Panc1 (cell line): ENCODE data around the gene ANKRD40.
"Not testable (repeated sequence)": the region's sequence is repeated elsewhere in the genome, so short reads cannot be mapped to it uniquely, and the experiment has no call there.

ENCODE experiments used
- POLR2AphosphoS5 ChIP-seq: IDR thresholded peaks from 2 replicates; pipeline ENCODE4 v1.6.1; 2012; ENCODE audit warnings: mild to moderate bottlenecking, low read depth, low read length, moderate library complexity
- SIN3A ChIP-seq: IDR thresholded peaks from 2 replicates; pipeline ENCODE4 v1.6.1; 2012; ENCODE audit warnings: low read depth, mild to moderate bottlenecking, low read length, moderate library complexity, borderline replicate concordance; ENCODE audit not compliant: insufficient read depth
- TCF7L2 ChIP-seq: IDR thresholded peaks from 2 replicates; pipeline ENCODE4 v1.6.1; 2011; ENCODE audit warnings: mild to moderate bottlenecking, low read depth, low read length, inconsistent platforms
- TF ChIP-seq, protein P1 (sequence below): fragments of 450-650 bp; IDR thresholded peaks from 2 replicates; pipeline ENCODE4 v1.5.1; 2017; ENCODE audit warnings: mild to moderate bottlenecking
- TF ChIP-seq, protein P2 (sequence below), 2 experiments: IDR thresholded peaks; 2 replicates each; pipeline ENCODE4 v1.6.1; 2011 to 2012; ENCODE audit warnings: low read depth in 2 of 2, control low read depth in 1 of 2, low read length in 1 of 2, mild to moderate bottlenecking in 1 of 2, moderate library complexity in 1 of 2; ENCODE audit not compliant: insufficient read depth in 1 of 2

DNA sequence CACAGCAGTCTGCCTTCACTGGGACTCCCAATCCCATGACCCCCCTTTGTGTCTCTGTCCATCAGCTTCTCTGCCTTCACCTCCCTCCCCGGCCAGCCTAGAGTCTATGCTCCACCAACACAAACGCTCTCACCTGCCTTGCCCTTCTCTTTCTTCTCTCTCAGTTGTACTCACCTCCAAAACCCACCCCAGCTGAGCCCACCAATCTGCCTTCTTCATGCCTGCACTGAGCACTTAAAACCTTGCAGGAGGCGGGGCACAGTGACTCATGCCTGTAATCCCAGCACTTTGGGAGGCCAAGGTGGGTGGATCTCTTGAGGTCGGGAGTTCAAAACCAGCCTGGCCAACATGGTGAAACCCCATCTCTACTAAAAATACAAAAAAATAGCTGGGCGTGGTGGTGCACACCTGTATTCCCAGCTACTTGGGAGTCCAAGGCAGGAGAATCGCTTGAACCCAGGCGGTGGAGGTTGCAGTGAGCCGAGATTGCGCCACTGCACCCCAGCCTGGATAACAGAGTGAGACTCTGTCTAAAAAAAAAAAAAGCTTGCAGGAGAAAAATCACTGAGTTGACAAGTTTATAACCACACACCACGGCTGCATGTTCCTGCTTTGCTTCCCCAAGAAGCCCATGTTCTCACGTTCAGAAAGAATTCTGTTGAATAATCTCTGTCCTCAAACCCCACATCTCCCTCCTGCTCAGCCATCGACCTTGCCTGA, 27.0 kb downstream of the ANKRD40 start:
- TF ChIP-seq, protein P1, sequence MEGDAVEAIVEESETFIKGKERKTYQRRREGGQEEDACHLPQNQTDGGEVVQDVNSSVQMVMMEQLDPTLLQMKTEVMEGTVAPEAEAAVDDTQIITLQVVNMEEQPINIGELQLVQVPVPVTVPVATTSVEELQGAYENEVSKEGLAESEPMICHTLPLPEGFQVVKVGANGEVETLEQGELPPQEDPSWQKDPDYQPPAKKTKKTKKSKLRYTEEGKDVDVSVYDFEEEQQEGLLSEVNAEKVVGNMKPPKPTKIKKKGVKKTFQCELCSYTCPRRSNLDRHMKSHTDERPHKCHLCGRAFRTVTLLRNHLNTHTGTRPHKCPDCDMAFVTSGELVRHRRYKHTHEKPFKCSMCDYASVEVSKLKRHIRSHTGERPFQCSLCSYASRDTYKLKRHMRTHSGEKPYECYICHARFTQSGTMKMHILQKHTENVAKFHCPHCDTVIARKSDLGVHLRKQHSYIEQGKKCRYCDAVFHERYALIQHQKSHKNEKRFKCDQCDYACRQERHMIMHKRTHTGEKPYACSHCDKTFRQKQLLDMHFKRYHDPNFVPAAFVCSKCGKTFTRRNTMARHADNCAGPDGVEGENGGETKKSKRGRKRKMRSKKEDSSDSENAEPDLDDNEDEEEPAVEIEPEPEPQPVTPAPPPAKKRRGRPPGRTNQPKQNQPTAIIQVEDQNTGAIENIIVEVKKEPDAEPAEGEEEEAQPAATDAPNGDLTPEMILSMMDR, result not testable (repeated sequence)
- TF ChIP-seq POLR2AphosphoS5, SIN3A, TCF7L2: not testable (repeated sequence)
- TF ChIP-seq, protein P2, sequence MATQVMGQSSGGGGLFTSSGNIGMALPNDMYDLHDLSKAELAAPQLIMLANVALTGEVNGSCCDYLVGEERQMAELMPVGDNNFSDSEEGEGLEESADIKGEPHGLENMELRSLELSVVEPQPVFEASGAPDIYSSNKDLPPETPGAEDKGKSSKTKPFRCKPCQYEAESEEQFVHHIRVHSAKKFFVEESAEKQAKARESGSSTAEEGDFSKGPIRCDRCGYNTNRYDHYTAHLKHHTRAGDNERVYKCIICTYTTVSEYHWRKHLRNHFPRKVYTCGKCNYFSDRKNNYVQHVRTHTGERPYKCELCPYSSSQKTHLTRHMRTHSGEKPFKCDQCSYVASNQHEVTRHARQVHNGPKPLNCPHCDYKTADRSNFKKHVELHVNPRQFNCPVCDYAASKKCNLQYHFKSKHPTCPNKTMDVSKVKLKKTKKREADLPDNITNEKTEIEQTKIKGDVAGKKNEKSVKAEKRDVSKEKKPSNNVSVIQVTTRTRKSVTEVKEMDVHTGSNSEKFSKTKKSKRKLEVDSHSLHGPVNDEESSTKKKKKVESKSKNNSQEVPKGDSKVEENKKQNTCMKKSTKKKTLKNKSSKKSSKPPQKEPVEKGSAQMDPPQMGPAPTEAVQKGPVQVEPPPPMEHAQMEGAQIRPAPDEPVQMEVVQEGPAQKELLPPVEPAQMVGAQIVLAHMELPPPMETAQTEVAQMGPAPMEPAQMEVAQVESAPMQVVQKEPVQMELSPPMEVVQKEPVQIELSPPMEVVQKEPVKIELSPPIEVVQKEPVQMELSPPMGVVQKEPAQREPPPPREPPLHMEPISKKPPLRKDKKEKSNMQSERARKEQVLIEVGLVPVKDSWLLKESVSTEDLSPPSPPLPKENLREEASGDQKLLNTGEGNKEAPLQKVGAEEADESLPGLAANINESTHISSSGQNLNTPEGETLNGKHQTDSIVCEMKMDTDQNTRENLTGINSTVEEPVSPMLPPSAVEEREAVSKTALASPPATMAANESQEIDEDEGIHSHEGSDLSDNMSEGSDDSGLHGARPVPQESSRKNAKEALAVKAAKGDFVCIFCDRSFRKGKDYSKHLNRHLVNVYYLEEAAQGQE (IDR thresholded peaks at IDR 0.05; ENCODE audit: insufficient read depth in 1 of 2, low read depth in 2 of 2, low read length in 1 of 2), result not testable (repeated sequence)
